ENCODE data around the gene NHERF1. TPM values are rescaled to one million over a fixed set of nuclear protein-coding genes. Genes with fewer than 3 reads are reported as not detected.

NHERF1 gene
- total and polyA plus RNA-seq, 2 of the 8 experiments (the other 6 are each of a cell fraction or from before 2014, with no cell fraction given) = 92.9 to 99.2 TPM

DNA sequence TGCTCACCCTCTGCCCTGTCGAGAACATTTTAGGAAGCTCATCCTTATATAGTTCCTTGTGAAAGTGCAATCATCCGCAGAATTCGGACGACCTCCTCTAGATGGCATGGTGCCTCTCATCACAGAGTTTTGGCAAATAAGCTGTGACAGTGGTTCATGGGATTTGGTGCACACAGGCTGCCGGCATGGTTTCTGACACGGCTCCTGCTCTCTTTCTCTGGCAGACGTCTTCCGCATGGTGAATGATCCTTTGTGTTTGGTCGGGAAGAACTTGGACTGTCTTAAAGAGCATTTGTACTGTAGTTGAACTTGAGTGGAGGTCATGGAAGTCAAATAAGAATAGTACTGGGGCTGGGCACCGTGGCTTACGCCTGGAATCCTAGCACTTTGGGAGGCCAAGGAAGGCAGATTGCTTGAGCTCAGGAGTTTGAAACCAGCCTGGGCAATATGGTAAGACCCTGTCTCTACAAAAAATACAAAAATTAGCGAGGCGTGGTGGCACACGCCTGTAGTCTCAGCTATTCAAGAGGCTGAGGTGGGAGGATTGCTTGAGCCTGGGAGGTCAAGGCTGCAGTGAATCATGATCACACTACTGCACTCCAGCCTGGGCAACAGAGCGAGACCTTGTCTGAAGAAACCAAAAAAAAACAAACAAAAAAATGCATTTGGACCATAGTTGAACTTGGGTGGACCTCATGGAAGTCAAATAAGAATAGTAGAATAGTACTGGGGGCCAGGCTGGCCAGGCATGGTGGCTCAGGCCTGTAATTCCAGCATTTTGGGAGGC lies 62.5 kb downstream of the NHERF1 start (continued):
- TF ChIP-seq TBP (IDR thresholded peaks at IDR 0.05; ENCODE audit: low read depth, low read length) (no peak), CHD1 (IDR thresholded peaks at IDR 0.05; ENCODE audit: low read depth, low read length) (no peak)

Data from H1 (cell line).